ENCODE measurements around the gene MISP. TPM values are rescaled to one million over a fixed set of nuclear protein-coding genes. Genes with fewer than 3 reads are reported as not detected.
A peak's percentile ranks its signal among the peaks of the same experiment; 100 is the strongest.

MISP gene
- total and polyA plus RNA-seq, 2 of the 13 experiments (the other 11 are each of a cell fraction or from before 2014, with no cell fraction given), result 0.67 to 1.3 TPM

GRCh38 chr19:798415-799075 is 47.6 kb downstream of the MISP start (continued):
- TF ChIP-seq ZBTB14 (CRISPR knock-in tag; IDR thresholded peaks at IDR 0.05) (peak; percentile 78; the same call in 1 of the 2 replicates), HNRNPL (IDR thresholded peaks at IDR 0.05; ENCODE audit: low read depth, low read length) (0 out of 2 replicates have a peak, but pooled peaks have one; percentile 42), ZNF280D (CRISPR knock-in tag; IDR thresholded peaks at IDR 0.05) (0 out of 2 replicates have a peak, but pooled peaks have one; percentile 59), ZNF879 (CRISPR knock-in tag; IDR thresholded peaks at IDR 0.05) (0 out of 2 replicates have a peak, but pooled peaks have one; percentile 73), CREM (IDR thresholded peaks at IDR 0.05) (no peak), CREM (CRISPR knock-in tag; IDR thresholded peaks at IDR 0.05) (no peak), NPAS2 (CRISPR knock-in tag; IDR thresholded peaks at IDR 0.05; ENCODE audit: borderline replicate concordance) (no peak), HMGXB4 (CRISPR knock-in tag; IDR thresholded peaks at IDR 0.05; ENCODE audit: borderline replicate concordance in 1 of 2, low read depth in 1 of 2) (peak in 1 of 2 experiments; percentile 7; a peak in 1 of 4 replicates), ZNF780A (CRISPR knock-in tag; IDR thresholded peaks at IDR 0.05) (0 out of 2 replicates have a peak, but pooled peaks have one; percentile 43), TBX2 (CRISPR knock-in tag; IDR thresholded peaks at IDR 0.05; ENCODE audit: borderline replicate concordance) (0 out of 2 replicates have a peak, but pooled peaks have one; percentile 2), ZFP90 (CRISPR knock-in tag; IDR thresholded peaks at IDR 0.05; ENCODE audit: borderline replicate concordance) (0 out of 2 replicates have a peak, but pooled peaks have one; percentile 17), ZNF891 (CRISPR knock-in tag; IDR thresholded peaks at IDR 0.05) (0 out of 2 replicates have a peak, but pooled peaks have one; percentile 32), ZNF468 (CRISPR knock-in tag; IDR thresholded peaks at IDR 0.05) (no peak), RXRA (CRISPR knock-in tag; IDR thresholded peaks at IDR 0.05) (peak; percentile 27; the same call in 1 of the 2 replicates), GABPB1 (CRISPR knock-in tag; IDR thresholded peaks at IDR 0.05) (no peak; the same call in 1 of the 2 replicates), ZNF709 (CRISPR knock-in tag; IDR thresholded peaks at IDR 0.05) (no peak), U2AF1 (optimal IDR thresholded peaks at IDR 0.05; ENCODE audit: low read depth, low read length) (peak; percentile 4), ARID4A (CRISPR knock-in tag; IDR thresholded peaks at IDR 0.05; ENCODE audit: borderline replicate concordance) (0 out of 2 replicates have a peak, but pooled peaks have one; percentile 15)

Data from HepG2 (cell line).